RWPE2 (cell line): ENCODE measurements around the gene CASP8AP2.
"Not testable (repeated sequence)": the region's sequence is repeated elsewhere in the genome, so short reads cannot be mapped to it uniquely, and the experiment has no call there.

ENCODE experiments used
- ATAC-seq: fragments of 200-7000 bp; cut with Tn5 transposase; 3 replicates; pipeline ENCODE4 v1.9.1; 2021; ENCODE audit warnings: low read depth
- DNase-seq: peaks from one replicate; pipeline ENCODE4 v3.0.0-alpha.2; 2020; ENCODE audit warnings: low spot score
- H3K27ac ChIP-seq: fragments of 450-650 bp; 2 replicates; pipeline ENCODE4 v1.5.1; 2017; ENCODE audit warnings: mild to moderate bottlenecking; ENCODE audit not compliant: poor library complexity, severe bottlenecking
- H3K27me3 ChIP-seq: fragments of 250-450 bp; sonication (Bioruptor Pico); 2 replicates; pipeline ENCODE4 v1.5.1; 2021; ENCODE audit warnings: mild to moderate bottlenecking, moderate library complexity; ENCODE audit not compliant: insufficient read depth, poor library complexity, severe bottlenecking
- H3K36me3 ChIP-seq: fragments of 250-450 bp; sonication (Bioruptor Pico); 2 replicates; pipeline ENCODE4 v1.5.1; 2020; ENCODE audit warnings: low read depth, mild to moderate bottlenecking, moderate library complexity
- H3K4me1 ChIP-seq: fragments of 250-450 bp; sonication (Bioruptor Pico); 2 replicates; pipeline ENCODE4 v1.5.1; 2021; ENCODE audit warnings: mild to moderate bottlenecking, moderate library complexity; ENCODE audit not compliant: insufficient read depth, poor library complexity, severe bottlenecking
- H3K4me3 ChIP-seq: fragments of 250-450 bp; sonication (Bioruptor Pico); 2 replicates; pipeline ENCODE4 v1.5.1; 2021; ENCODE audit warnings: mild to moderate bottlenecking, moderate library complexity; ENCODE audit not compliant: severe bottlenecking
- H3K9me3 ChIP-seq: fragments of 250-450 bp; sonication (Bioruptor Pico); 2 replicates; pipeline ENCODE4 v1.5.1; 2021; ENCODE audit warnings: mild to moderate bottlenecking, moderate library complexity; ENCODE audit not compliant: severe bottlenecking
- TF ChIP-seq, protein P1 (sequence below): fragments of 450-650 bp; IDR thresholded peaks from one replicate; pipeline ENCODE4 v1.5.1; 2017; ENCODE audit warnings: mild to moderate bottlenecking, moderate library complexity; ENCODE audit not compliant: poor library complexity, severe bottlenecking

The CASP8AP2 gene

DNA sequence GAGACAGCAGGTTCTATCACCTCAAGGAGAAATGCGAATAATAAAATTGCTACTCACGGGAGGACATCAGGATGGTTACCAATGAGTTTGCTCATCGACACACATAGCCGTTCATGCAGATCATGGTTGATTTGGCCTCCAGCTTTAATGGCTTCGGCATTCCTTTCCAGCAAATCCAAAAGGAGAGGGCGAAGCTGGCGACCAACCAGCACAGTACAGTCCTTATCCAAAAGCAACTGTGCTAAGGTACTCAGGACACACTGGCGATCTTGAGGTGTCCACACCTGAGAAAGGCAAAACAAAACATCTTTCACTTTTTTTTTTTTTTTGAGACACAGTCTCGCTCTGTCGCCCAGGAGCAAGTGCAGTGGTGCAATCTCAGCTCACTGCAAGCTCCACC, 26.4 kb upstream of the CASP8AP2 start:
- Histone ChIP-seq H3K27ac (no peak overlapping the region), H3K27me3 (no peaks in the 10 kb centered on the region), H3K4me1 (no peaks in the 10 kb centered on the region), H3K9me3 (no peaks in the 10 kb centered on the region), H3K36me3 (peaks cover 38% of the 10 kb centered on the region), H3K4me3 (no peak overlapping the region)
- DNase-seq, result no peak
- no peak for ATAC-seq
- TF ChIP-seq, protein P1, sequence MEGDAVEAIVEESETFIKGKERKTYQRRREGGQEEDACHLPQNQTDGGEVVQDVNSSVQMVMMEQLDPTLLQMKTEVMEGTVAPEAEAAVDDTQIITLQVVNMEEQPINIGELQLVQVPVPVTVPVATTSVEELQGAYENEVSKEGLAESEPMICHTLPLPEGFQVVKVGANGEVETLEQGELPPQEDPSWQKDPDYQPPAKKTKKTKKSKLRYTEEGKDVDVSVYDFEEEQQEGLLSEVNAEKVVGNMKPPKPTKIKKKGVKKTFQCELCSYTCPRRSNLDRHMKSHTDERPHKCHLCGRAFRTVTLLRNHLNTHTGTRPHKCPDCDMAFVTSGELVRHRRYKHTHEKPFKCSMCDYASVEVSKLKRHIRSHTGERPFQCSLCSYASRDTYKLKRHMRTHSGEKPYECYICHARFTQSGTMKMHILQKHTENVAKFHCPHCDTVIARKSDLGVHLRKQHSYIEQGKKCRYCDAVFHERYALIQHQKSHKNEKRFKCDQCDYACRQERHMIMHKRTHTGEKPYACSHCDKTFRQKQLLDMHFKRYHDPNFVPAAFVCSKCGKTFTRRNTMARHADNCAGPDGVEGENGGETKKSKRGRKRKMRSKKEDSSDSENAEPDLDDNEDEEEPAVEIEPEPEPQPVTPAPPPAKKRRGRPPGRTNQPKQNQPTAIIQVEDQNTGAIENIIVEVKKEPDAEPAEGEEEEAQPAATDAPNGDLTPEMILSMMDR, result no peak

DNA sequence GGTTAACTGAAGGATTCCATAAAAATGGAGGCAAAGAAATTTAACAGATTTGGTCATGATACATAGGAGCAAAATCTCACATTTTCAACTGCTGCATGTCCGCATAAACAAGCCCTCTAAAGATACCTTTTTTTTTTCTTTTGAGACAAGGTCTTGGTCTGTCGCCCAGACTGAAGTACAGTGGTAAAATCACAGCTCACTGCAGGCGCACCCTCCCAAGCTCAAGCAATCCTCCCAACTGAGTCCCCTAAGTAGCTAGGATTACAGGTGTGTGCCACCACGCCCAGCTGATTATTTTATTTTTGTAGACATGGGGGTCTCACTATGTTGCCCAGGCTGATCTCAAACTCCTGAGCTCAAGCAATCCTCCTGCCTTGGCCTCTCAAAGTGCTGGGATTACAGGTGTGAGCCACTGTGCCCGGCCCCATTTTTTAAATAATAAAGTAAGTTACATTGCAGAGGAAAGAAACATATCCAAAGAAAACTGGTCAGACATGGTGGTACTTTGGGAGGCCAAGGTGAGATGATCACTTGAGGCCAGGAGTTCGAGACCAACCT, 23.8 kb upstream of the CASP8AP2 start:
- ATAC-seq, result no peak
- DNase-seq, result no peak
- Histone ChIP-seq H3K27me3 (no peaks in the 10 kb centered on the region), H3K4me3 (no peak overlapping the region), H3K27ac (no peak overlapping the region), H3K9me3 (no peaks in the 10 kb centered on the region), H3K36me3 (peaks cover 16% of the 10 kb centered on the region), H3K4me1 (no peaks in the 10 kb centered on the region)
- TF ChIP-seq, protein P1, result no peak

DNA sequence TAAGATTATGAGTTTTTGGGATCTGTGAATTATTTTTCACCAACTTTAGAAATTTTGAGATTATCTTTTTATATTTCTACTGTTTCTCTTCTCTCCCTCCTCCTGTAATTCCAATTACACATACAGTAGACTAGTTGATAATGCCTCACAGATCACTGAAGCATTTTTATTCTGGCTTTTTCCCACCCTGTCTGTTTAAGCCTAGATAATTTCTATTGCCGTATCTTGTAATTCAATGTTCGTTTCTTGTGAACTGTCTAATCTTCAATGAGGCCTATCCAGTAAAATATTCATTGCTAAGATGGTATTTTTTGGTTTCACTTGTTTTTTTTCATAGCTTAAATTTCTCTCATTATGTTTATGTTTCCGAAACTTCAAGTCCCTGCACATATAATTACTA, 22.1 kb upstream of the CASP8AP2 start:
- TF ChIP-seq, protein P1, result no peak
- no peaks in the 10 kb centered on the region for H3K9me3 ChIP-seq
- H3K27ac ChIP-seq, result no peak overlapping the region
- no peak for ATAC-seq
- no peak overlapping the region for H3K4me3 ChIP-seq
- no peaks in the 10 kb centered on the region for H3K4me1 ChIP-seq
- H3K27me3 ChIP-seq, result no peaks in the 10 kb centered on the region
- 0 out of 2 replicates have a peak, but pooled peaks cover 6% of the 10 kb centered on the region for H3K36me3 ChIP-seq
- no peak for DNase-seq

DNA sequence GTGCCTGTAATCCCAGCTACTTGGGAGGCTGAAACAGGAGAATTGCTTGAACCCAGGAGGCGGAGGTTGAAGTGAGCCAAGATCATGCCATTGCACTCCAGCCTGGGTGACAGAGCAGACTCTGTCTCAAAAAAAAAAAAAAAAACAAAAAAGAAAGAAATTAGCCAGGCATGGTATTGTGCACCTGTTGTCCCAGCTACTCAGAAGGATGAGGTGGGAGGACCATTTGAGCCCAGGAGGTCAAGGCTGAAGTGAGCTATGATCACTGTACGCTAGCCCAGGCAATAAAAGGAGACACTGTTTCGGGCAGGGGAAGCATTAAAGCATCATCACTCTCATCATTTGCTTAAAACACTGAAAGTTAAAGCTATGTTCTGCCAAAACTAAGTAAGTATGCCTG, 16.3 kb upstream of the CASP8AP2 start:
- H3K4me3 ChIP-seq, ATAC-seq, H3K4me1 ChIP-seq, DNase-seq, H3K27me3 ChIP-seq, H3K9me3 ChIP-seq, H3K36me3 ChIP-seq, H3K27ac ChIP-seq: not testable (repeated sequence)

DNA sequence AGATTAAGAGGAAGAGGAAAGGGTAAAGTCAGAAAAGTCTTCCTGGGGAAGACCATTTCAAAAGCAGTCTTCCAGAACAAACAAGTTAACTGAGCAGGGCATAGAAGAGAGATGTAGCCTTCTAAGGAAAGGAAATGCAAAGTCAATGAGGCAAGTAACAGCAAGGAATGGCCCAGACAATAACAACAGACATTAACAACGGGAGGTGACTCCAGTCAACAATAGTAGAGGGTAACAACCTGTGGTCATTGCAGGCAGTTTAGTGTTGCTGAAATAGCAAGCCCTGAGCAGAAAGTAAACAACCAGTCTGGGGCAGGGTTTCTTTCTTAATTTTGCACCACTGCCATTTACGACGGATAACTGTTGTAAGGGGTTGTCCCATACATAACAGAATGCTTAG, 12.2 kb upstream of the CASP8AP2 start:
- TF ChIP-seq, protein P1, result no peak
- Histone ChIP-seq H3K4me1 (no peaks in the 10 kb centered on the region), H3K27ac (no peak overlapping the region), H3K9me3 (no peaks in the 10 kb centered on the region), H3K4me3 (no peak overlapping the region), H3K27me3 (no peaks in the 10 kb centered on the region), H3K36me3 (0 out of 2 replicates have a peak, but pooled peaks cover 8% of the 10 kb centered on the region)
- DNase-seq (no peak), ATAC-seq (no peak)
